ENCODE data around the gene TXNDC5. TPM values are rescaled to one million over a fixed set of nuclear protein-coding genes. Genes with fewer than 3 reads are reported as not detected.

Gene TXNDC5
- total and polyA plus RNA-seq, 2 of the 13 experiments (the other 11 are each of a cell fraction or from before 2014, with no cell fraction given) = 287 to 578 TPM

- TF ChIP-seq ZNF687 (CRISPR knock-in tag; IDR thresholded peaks at IDR 0.05) (peak; percentile 100), KDM1A (CRISPR knock-in tag; IDR thresholded peaks at IDR 0.05) (no peak), CC2D1A (CRISPR knock-in tag; IDR thresholded peaks at IDR 0.05) (no peak), ZNF747 (CRISPR knock-in tag; IDR thresholded peaks at IDR 0.05; ENCODE audit: borderline replicate concordance) (peak; percentile 91; the same call in 1 of the 2 replicates), AKNA (CRISPR knock-in tag; IDR thresholded peaks at IDR 0.05; ENCODE audit: borderline replicate concordance) (no peak), ZNF788 (CRISPR knock-in tag; IDR thresholded peaks at IDR 0.05; ENCODE audit: borderline replicate concordance) (peak; percentile 87; the same call in 1 of the 2 replicates), NFE2 (CRISPR knock-in tag; IDR thresholded peaks at IDR 0.05) (no peak), ZNF451 (CRISPR knock-in tag; IDR thresholded peaks at IDR 0.05) (peak; percentile 62; the same call in 1 of the 2 replicates), KMT2B (CRISPR knock-in tag; IDR thresholded peaks at IDR 0.05) (peak; percentile 83; the same call in 1 of the 2 replicates), SYNCRIP (IDR thresholded peaks at IDR 0.05; ENCODE audit: insufficient read depth, low read depth, low read length) (no peak), ELF3 (CRISPR knock-in tag; IDR thresholded peaks at IDR 0.05) (peak; percentile 81), PBX2 (CRISPR knock-in tag; IDR thresholded peaks at IDR 0.05) (no peak), NKX3-1 (CRISPR knock-in tag; IDR thresholded peaks at IDR 0.05) (peak; percentile 77; the same call in 1 of the 2 replicates), RELA (CRISPR knock-in tag; IDR thresholded peaks at IDR 0.05) (no peak), ZNF768 (CRISPR knock-in tag; IDR thresholded peaks at IDR 0.05) (peak; percentile 77)
- TF ChIP-seq, protein P1, sequence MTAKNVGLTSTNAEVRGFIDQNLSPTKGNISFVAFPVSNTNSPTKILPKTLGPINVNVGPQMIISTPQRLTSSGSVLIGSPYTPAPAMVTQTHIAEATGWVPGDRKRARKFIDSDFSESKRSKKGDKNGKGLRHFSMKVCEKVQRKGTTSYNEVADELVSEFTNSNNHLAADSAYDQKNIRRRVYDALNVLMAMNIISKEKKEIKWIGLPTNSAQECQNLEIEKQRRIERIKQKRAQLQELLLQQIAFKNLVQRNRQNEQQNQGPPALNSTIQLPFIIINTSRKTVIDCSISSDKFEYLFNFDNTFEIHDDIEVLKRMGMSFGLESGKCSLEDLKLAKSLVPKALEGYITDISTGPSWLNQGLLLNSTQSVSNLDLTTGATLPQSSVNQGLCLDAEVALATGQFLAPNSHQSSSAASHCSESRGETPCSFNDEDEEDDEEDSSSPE (CRISPR knock-in tag; IDR thresholded peaks at IDR 0.05) = peak; percentile 93
Observed at GRCh38 chr6:7909323-7910276, 988 bp downstream of the TXNDC5 start (continued).

Data from HepG2 (cell line).